GM12874 (cell line): ENCODE measurements around the gene COBL.

Experiments used
- TF ChIP-seq, protein P1 (sequence below): IDR thresholded peaks from 2 replicates; pipeline ENCODE4 v1.5.1; 2011; ENCODE audit warnings: low read depth, mild to moderate bottlenecking, control low read depth, low read length, moderate library complexity; ENCODE audit not compliant: insufficient read depth

Gene COBL

GRCh38 chr7:51040787-51041186 is 275.8 kb downstream of the COBL start:
- TF ChIP-seq, protein P1, sequence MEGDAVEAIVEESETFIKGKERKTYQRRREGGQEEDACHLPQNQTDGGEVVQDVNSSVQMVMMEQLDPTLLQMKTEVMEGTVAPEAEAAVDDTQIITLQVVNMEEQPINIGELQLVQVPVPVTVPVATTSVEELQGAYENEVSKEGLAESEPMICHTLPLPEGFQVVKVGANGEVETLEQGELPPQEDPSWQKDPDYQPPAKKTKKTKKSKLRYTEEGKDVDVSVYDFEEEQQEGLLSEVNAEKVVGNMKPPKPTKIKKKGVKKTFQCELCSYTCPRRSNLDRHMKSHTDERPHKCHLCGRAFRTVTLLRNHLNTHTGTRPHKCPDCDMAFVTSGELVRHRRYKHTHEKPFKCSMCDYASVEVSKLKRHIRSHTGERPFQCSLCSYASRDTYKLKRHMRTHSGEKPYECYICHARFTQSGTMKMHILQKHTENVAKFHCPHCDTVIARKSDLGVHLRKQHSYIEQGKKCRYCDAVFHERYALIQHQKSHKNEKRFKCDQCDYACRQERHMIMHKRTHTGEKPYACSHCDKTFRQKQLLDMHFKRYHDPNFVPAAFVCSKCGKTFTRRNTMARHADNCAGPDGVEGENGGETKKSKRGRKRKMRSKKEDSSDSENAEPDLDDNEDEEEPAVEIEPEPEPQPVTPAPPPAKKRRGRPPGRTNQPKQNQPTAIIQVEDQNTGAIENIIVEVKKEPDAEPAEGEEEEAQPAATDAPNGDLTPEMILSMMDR, result no peak

DNA sequence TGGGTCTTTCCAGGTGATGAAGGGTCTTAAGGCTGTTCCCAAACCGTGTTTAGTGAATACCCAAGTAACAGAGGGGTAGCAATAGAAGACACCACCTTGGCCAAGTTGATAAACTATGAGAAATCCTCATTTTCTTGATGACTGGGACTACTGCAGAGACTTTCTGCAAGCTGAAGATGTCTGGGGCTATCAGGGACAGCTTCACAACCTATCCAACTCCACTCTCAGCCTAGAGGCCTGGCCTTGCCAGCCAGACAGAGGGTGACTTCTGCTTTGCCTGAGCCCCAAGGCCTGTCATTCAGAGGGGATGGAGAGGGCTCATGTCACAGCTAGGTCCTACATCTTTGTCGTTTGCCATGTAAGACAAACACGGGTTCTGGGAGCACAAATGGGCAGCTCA is 278.0 kb downstream of the COBL start:
- TF ChIP-seq, protein P1, result no peak

- TF ChIP-seq, protein P1, result no peak
Observed at GRCh38 chr7:51035716-51036115, 280.9 kb downstream of the COBL start.

DNA sequence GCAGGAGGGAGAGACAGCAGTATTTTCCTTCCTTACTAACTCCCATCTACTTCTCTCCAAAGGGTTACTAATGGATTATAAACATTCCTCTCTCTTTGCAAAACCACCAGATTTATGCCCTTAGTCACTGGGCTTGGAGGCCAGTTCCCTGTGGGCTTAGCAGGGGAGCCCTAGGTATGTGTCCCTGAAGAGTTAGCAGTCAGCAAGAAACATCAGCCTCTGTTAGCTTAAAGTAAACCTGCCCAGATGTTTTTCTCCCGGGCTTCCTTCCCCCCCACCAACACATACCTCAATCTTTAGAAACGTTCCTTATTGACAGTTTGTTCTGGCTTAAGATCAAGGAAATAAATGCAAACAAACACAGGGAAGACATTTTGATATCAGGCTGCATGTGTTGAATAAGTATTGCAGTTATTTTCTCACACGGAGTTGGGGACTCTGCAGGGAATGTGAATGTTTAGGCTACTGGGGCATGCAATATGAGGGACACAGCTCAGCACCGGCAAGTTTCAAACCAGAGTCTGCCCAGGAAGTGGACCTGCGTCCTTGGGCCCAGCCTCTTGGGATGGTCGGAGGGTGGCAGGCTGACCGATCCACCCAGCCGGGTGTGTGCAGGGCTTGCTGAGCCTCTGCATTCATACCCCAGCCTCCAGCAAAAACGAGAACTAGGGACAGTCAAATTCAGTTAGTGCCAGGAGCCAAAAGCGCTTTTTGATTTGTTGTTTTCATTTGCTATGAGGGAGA is 281.9 kb downstream of the COBL start:
- TF ChIP-seq, protein P1, result no peak

DNA sequence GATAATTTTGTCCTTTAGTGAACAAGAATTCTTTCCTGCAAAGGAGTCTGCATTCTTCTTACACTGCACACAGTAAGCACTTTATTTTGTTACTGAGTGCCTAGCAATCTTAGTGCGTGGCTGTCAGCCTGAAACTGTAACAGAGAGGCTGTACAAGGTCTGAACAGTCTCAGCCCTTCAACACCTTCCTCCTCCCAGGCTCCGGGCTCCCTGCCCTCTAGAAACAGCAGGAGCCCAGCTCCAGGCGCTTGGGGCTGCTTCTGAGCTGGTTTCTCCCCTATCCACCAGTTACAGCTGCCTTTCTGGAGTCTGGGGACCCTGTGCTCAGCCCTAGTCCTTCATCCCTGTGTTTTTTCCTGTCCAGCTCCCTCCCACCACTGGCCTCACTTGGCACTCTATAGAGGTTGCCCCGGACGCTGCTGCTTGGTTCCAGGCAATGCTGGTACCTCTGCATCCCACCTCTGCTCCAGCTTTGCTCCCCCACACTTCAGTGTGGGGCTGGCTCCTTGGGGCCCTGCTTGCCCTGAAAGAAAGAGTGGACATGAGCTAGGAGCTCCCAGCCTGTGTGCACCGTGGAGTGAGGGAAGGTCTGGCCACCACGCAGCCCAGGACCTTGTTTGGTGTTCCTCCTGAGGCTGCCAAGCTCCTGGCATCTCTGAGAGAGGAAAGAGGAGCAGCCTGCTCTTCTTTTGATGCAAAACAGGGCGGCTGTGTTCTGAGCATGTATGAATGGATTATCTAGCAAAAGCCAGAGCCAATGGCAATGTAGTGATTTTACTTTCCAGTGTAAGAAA is 282.7 kb downstream of the COBL start:
- TF ChIP-seq, protein P1, result no peak

GRCh38 chr7:51031791-51032515 is 284.7 kb downstream of the COBL start:
- TF ChIP-seq, protein P1, result no peak

- TF ChIP-seq, protein P1, result no peak
Observed at GRCh38 chr7:51031216-51031615, 285.4 kb downstream of the COBL start.
